WTC11 (cell line): Measurements from ENCODE around the gene TRIM26. TPM values are rescaled to one million over a fixed set of nuclear protein-coding genes. Genes with fewer than 3 reads are reported as not detected.

Experiments used
- ATAC-seq: fragments of 200-7000 bp; cut with Tn5 transposase; 2 replicates; pipeline ENCODE4 v1.10.0; 2021; ENCODE audit warnings: mild to moderate bottlenecking, moderate library complexity
- CTCF ChIA-PET: fragments of 300-600 bp; sonication (Branson Sonifier 250); formaldehyde crosslinking; loops from one replicate; lab custom pipeline; 2021; ENCODE audit warnings: antibody characterized with exemption; lab: Charles Lee
- POLR2A ChIA-PET: fragments of 350-600 bp; sonication (Branson Sonifier 250); formaldehyde crosslinking; loops from one replicate; lab custom pipeline; 2021; ENCODE audit warnings: antibody characterized with exemption; lab: Charles Lee
- DNase-seq: peaks from one replicate; pipeline ENCODE4 v3.0.0; 2021; ENCODE audit warnings: low spot score
- H3K27ac Mint-ChIP-seq: 2 replicates; pipeline ENCODE4 v1.8.0; 2021; ENCODE audit warnings: mixed read lengths
- H3K27me3 Mint-ChIP-seq: 2 replicates; pipeline ENCODE4 v1.8.0; 2021; ENCODE audit warnings: low read depth, mild to moderate bottlenecking, moderate library complexity, mixed read lengths
- H3K36me3 Mint-ChIP-seq: 2 replicates; pipeline ENCODE4 v1.8.0; 2021; ENCODE audit warnings: mixed read lengths
- H3K4me1 Mint-ChIP-seq: 2 replicates; pipeline ENCODE4 v1.8.0; 2022; ENCODE audit warnings: mixed read lengths
- H3K4me3 Mint-ChIP-seq: 2 replicates; pipeline ENCODE4 v1.8.0; 2021; ENCODE audit warnings: mild to moderate bottlenecking, moderate library complexity, mixed read lengths
- H3K9me3 Mint-ChIP-seq: 2 replicates; pipeline ENCODE4 v1.8.0; 2021; ENCODE audit warnings: mixed read lengths
- ATF2 ChIP-seq: sonication (generic); formaldehyde crosslinking; IDR thresholded peaks from 2 replicates; pipeline ENCODE4 v1.8.1; 2022; ENCODE audit warnings: low read depth, missing genetic modification reagents, borderline replicate concordance
- CBFB ChIP-seq: sonication (generic); formaldehyde crosslinking; IDR thresholded peaks from 2 replicates; pipeline ENCODE4 v1.8.1; 2022; ENCODE audit warnings: mild to moderate bottlenecking, low read depth, missing genetic modification reagents
- CREB1 ChIP-seq: sonication (generic); formaldehyde crosslinking; IDR thresholded peaks from 2 replicates; pipeline ENCODE4 v1.8.0; 2023; ENCODE audit warnings: mild to moderate bottlenecking, missing genetic modification reagents
- ETV6 ChIP-seq: sonication (generic); formaldehyde crosslinking; IDR thresholded peaks from 2 replicates; pipeline ENCODE4 v1.8.1; 2022; ENCODE audit warnings: mild to moderate bottlenecking, missing genetic modification reagents
- FOXP1 ChIP-seq: sonication (generic); formaldehyde crosslinking; IDR thresholded peaks from 2 replicates; pipeline ENCODE4 v1.8.0; 2022; ENCODE audit warnings: missing genetic modification reagents, mild to moderate bottlenecking, moderate library complexity, borderline replicate concordance
- GABPB1 ChIP-seq: sonication (generic); formaldehyde crosslinking; IDR thresholded peaks from 2 replicates; pipeline ENCODE4 v1.8.1; 2023; ENCODE audit warnings: mild to moderate bottlenecking, missing genetic modification reagents
- GRHL2 ChIP-seq: fragments of 250-450 bp; sonication (Bioruptor Pico); IDR thresholded peaks from 2 replicates; pipeline ENCODE4 v1.8.0; 2022; ENCODE audit warnings: mild to moderate bottlenecking, moderate library complexity; ENCODE audit not compliant: insufficient replicate concordance, severe bottlenecking
- HMGA2 ChIP-seq: fragments of 250-450 bp; sonication (Bioruptor Pico); IDR thresholded peaks from 2 replicates; pipeline ENCODE4 v1.4.0; 2021; ENCODE audit warnings: mild to moderate bottlenecking, moderate library complexity
- IRF1 ChIP-seq: sonication (generic); formaldehyde crosslinking; IDR thresholded peaks from 2 replicates; pipeline ENCODE4 v1.8.0; 2023; ENCODE audit warnings: missing genetic modification reagents
- KAT7 ChIP-seq: sonication (generic); formaldehyde crosslinking; IDR thresholded peaks from 2 replicates; pipeline ENCODE4 v1.8.1; 2023; ENCODE audit warnings: missing genetic modification reagents, mild to moderate bottlenecking, borderline replicate concordance
- NR1H2 ChIP-seq: sonication (generic); formaldehyde crosslinking; IDR thresholded peaks from 2 replicates; pipeline ENCODE4 v1.9.0; 2021; ENCODE audit warnings: mild to moderate bottlenecking, moderate library complexity, missing genetic modification reagents
- OVOL2 ChIP-seq: fragments of 250-450 bp; sonication (Bioruptor Pico); IDR thresholded peaks from 2 replicates; pipeline ENCODE4 v1.9.0; 2021; ENCODE audit warnings: mild to moderate bottlenecking, borderline replicate concordance
- PRRX2 ChIP-seq: fragments of 250-450 bp; sonication (Bioruptor Pico); IDR thresholded peaks from 2 replicates; pipeline ENCODE4 v1.8.0; 2021; ENCODE audit warnings: mild to moderate bottlenecking
- RORB ChIP-seq: fragments of 250-450 bp; sonication (Bioruptor Pico); IDR thresholded peaks from 2 replicates; pipeline ENCODE4 v1.9.0; 2021; ENCODE audit warnings: mild to moderate bottlenecking
- SMAD4 ChIP-seq: sonication (generic); formaldehyde crosslinking; IDR thresholded peaks from 2 replicates; pipeline ENCODE4 v1.8.0; 2022; ENCODE audit warnings: mild to moderate bottlenecking, missing genetic modification reagents
- SP1 ChIP-seq: sonication (generic); formaldehyde crosslinking; conservative IDR thresholded peaks from 2 replicates; pipeline ENCODE4 v1.8.1; 2022; ENCODE audit warnings: missing genetic modification reagents
- USF2 ChIP-seq: sonication (generic); formaldehyde crosslinking; IDR thresholded peaks from 2 replicates; pipeline ENCODE4 v1.8.1; 2023; ENCODE audit warnings: mild to moderate bottlenecking, missing genetic modification reagents, moderate library complexity
- ZNF121 ChIP-seq: sonication (generic); formaldehyde crosslinking; IDR thresholded peaks from 2 replicates; pipeline ENCODE4 v1.8.0; 2023; ENCODE audit warnings: missing genetic modification reagents
- ZSCAN18 ChIP-seq: fragments of 250-450 bp; sonication (Bioruptor Pico); IDR thresholded peaks from 2 replicates; pipeline ENCODE4 v2.1.2; 2022; ENCODE audit warnings: mild to moderate bottlenecking, moderate library complexity
- total RNA-seq: library from RNA; stranded (reverse); gene quantifications from 3 replicates; pipeline ENCODE4 v1.2.3, GENCODE V29; 2021
- TF ChIP-seq, protein P1 (sequence below): sonication (generic); formaldehyde crosslinking; conservative IDR thresholded peaks from 2 replicates; pipeline ENCODE4 v1.8.1; 2023; ENCODE audit warnings: mild to moderate bottlenecking, low read depth, missing genetic modification reagents, moderate library complexity
- TF ChIP-seq, protein P2 (sequence below): sonication (generic); formaldehyde crosslinking; IDR thresholded peaks from 2 replicates; pipeline ENCODE4 v1.8.1; 2022; ENCODE audit warnings: mild to moderate bottlenecking, missing genetic modification reagents, moderate library complexity, borderline replicate concordance
- TF ChIP-seq, protein P3 (sequence below): sonication (generic); formaldehyde crosslinking; IDR thresholded peaks from 2 replicates; pipeline ENCODE4 v1.8.0; 2022; ENCODE audit warnings: mild to moderate bottlenecking, missing genetic modification reagents

TRIM26 gene
- total RNA-seq, 1 experiment from 2014 or later = 27.7 TPM

DNA sequence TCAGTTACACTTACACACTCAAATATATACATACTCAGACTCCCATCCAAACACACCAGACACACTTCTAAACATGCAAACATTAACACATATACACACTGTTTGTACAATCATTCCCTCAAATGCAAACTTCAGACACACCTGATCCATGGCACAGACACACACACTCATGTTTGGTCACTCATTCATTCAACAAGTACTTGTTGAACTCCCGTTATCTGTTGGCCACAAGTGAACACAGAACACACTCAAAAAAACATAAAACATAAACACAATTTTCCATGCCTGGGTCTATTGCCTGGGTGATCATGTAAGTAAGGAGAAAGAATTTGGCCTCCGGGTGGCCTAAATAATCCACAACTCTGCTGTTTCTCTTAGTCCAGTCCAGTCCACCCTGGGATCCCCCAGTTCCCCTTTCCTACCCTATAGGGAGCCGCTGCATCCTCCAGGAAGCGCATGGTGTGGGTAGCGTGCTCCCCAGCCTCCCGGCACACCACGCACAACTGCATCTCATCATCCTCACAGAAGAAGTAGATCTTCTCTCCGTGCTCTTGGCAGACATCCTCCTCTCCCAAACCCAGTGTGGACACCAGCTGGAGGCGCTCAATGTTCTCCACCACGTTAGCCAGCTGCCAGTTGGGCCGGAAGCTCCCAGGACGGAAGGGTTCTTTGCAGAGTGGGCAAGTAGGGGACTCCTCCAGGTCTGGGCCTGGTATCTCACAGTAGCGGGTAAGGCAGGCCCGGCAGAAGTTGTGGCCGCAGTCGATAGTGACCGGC, 53.0 kb downstream of the TRIM26 start:
- H3K27me3 Mint-ChIP-seq = peaks cover 30% of the 10 kb centered on the region
- POLR2A ChIA-PET = no interaction called here

DNA sequence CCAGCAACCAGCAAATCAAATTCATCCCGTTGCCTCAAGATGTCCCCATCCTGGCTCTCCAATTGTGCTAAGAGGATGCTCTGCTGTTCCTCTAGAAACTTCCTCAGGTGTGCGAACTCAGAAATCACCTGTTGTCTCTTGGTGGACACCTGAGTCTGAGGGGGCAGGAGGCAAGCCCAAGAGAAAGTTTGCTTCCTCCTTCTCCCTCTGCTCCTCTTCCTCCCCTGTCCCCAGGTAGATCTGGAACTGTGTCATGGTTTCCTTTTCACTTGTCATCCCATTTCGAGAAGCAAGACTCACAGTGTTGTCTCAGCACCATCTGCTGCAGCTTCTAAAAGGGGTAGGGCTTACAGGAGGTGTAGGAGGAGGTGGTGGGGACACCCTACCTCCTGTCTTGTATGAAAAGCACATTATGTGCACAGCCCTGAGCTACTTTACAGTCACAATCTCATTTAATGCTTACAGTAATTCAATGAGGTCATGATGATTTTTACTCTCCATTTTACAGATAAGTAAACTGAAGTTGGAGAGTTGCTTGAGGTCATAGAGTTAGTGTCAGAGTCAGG, 54.6 kb downstream of the TRIM26 start:
- CTCF ChIA-PET = interaction anchor here (0.9 kb wide), 1 partner anchor 199 kb away, joined by 3 read pairs; no protein-coding TSS in a partner anchor
- ATAC-seq = no peak
- DNase-seq = no peak
- Mint-ChIP-seq H3K4me3 (no peak overlapping the region), H3K27ac (no peak overlapping the region), H3K9me3 (no peaks in the 10 kb centered on the region), H3K4me1 (peaks cover 2% of the 10 kb centered on the region), H3K36me3 (no peaks in the 10 kb centered on the region), H3K27me3 (peaks cover 29% of the 10 kb centered on the region)
- POLR2A ChIA-PET = no interaction called here
- TF ChIP-seq RORB (CRISPR knock-in tag) = no peak
- no peak for TF ChIP-seq ZSCAN18 (CRISPR knock-in tag)
- TF ChIP-seq SMAD4 (CRISPR knock-in tag) = no peak
- TF ChIP-seq CBFB (CRISPR knock-in tag) = no peak
- no peak for TF ChIP-seq CREB1 (CRISPR knock-in tag)
- no peak for TF ChIP-seq OVOL2 (CRISPR knock-in tag)
- TF ChIP-seq IRF1 = no peak
- TF ChIP-seq ATF2 (CRISPR knock-in tag) = no peak
- no peak for TF ChIP-seq NR1H2 (CRISPR knock-in tag)
- TF ChIP-seq ZNF121 (CRISPR knock-in tag) = no peak
- TF ChIP-seq USF2 (CRISPR knock-in tag) = no peak
- TF ChIP-seq HMGA2 (CRISPR knock-in tag) = no peak
- no peak for TF ChIP-seq GRHL2 (CRISPR knock-in tag)

More for the DNA sequence above, 53.0 kb downstream of the TRIM26 start:
- Mint-ChIP-seq H3K36me3 (no peaks in the 10 kb centered on the region), H3K4me3 (no peak overlapping the region), H3K27ac (no peak overlapping the region), H3K9me3 (no peaks in the 10 kb centered on the region), H3K4me1 (peaks cover 5% of the 10 kb centered on the region)
- TF ChIP-seq CREB1 (CRISPR knock-in tag) (no peak), USF2 (CRISPR knock-in tag) (no peak), PRRX2 (CRISPR knock-in tag) (no peak), ZNF121 (CRISPR knock-in tag) (no peak), SP1 (CRISPR knock-in tag) (no peak), FOXP1 (CRISPR knock-in tag) (no peak), GABPB1 (no peak), ETV6 (CRISPR knock-in tag) (no peak), KAT7 (no peak)
- TF ChIP-seq, protein P1, sequence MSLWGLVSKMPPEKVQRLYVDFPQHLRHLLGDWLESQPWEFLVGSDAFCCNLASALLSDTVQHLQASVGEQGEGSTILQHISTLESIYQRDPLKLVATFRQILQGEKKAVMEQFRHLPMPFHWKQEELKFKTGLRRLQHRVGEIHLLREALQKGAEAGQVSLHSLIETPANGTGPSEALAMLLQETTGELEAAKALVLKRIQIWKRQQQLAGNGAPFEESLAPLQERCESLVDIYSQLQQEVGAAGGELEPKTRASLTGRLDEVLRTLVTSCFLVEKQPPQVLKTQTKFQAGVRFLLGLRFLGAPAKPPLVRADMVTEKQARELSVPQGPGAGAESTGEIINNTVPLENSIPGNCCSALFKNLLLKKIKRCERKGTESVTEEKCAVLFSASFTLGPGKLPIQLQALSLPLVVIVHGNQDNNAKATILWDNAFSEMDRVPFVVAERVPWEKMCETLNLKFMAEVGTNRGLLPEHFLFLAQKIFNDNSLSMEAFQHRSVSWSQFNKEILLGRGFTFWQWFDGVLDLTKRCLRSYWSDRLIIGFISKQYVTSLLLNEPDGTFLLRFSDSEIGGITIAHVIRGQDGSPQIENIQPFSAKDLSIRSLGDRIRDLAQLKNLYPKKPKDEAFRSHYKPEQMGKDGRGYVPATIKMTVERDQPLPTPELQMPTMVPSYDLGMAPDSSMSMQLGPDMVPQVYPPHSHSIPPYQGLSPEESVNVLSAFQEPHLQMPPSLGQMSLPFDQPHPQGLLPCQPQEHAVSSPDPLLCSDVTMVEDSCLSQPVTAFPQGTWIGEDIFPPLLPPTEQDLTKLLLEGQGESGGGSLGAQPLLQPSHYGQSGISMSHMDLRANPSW (CRISPR knock-in tag) = no peak
- TF ChIP-seq, protein P2, sequence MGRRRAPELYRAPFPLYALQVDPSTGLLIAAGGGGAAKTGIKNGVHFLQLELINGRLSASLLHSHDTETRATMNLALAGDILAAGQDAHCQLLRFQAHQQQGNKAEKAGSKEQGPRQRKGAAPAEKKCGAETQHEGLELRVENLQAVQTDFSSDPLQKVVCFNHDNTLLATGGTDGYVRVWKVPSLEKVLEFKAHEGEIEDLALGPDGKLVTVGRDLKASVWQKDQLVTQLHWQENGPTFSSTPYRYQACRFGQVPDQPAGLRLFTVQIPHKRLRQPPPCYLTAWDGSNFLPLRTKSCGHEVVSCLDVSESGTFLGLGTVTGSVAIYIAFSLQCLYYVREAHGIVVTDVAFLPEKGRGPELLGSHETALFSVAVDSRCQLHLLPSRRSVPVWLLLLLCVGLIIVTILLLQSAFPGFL (CRISPR knock-in tag) = no peak
- TF ChIP-seq, protein P3, sequence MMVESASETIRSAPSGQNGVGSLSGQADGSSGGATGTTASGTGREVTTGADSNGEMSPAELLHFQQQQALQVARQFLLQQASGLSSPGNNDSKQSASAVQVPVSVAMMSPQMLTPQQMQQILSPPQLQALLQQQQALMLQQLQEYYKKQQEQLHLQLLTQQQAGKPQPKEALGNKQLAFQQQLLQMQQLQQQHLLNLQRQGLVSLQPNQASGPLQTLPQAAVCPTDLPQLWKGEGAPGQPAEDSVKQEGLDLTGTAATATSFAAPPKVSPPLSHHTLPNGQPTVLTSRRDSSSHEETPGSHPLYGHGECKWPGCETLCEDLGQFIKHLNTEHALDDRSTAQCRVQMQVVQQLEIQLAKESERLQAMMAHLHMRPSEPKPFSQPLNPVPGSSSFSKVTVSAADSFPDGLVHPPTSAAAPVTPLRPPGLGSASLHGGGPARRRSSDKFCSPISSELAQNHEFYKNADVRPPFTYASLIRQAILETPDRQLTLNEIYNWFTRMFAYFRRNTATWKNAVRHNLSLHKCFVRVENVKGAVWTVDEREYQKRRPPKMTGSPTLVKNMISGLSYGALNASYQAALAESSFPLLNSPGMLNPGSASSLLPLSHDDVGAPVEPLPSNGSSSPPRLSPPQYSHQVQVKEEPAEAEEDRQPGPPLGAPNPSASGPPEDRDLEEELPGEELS = no peak
- no peak for ATAC-seq
- DNase-seq = no peak
- CTCF ChIA-PET = no interaction called here
